H1 (cell line): ENCODE data around the gene ACTL8. TPM values are rescaled to one million over a fixed set of nuclear protein-coding genes. Genes with fewer than 3 reads are reported as not detected.

Source experiments
- CHD7 ChIP-seq: fragments of 300-600 bp; sonication (generic); IDR thresholded peaks from 2 replicates; pipeline ENCODE4 v1.7.1; 2012; ENCODE audit warnings: low read length, moderate library complexity, mild to moderate bottlenecking, inconsistent platforms; ENCODE audit not compliant: insufficient replicate concordance
- HDAC6 ChIP-seq: IDR thresholded peaks from one replicate; pipeline ENCODE4 v1.7.1; 2012; ENCODE audit warnings: low read depth, mild to moderate bottlenecking, inconsistent platforms, low read length, moderate library complexity
- NRF1 ChIP-seq: IDR thresholded peaks from 2 replicates; pipeline ENCODE4 v1.6.1; 2011; ENCODE audit warnings: mild to moderate bottlenecking, low read depth, low read length, improper control_type of control experiment
- SIN3A ChIP-seq, 2 experiments: IDR thresholded peaks in 1 of 2; conservative IDR thresholded peaks in 1 of 2; 2 replicates each; pipeline ENCODE4 v1.6.1; 2011 to 2012; ENCODE audit warnings: low read length in 2 of 2, improper control_type of control experiment in 1 of 2, low read depth in 1 of 2, mild to moderate bottlenecking in 1 of 2
- polyA plus RNA-seq, 7 experiments: library from polyadenylated mRNA; depleted of rRNA in 3 of 7; stranded (reverse) in 5 of 7; unstranded in 2 of 7; fragments of >200 nt in 5 of 7; fragments of 200-250 nt in 2 of 7; gene quantifications; 1 replicate in 5 of 7; 2 replicates in 1 of 7; 4 replicates in 1 of 7; pipeline versions ENCODE4 v1.2.1 to v1.2.3, GENCODE V29; 2011 to 2013; ENCODE audit warnings: missing spikeins in 2 of 7, mixed read lengths in 2 of 7
- total RNA-seq: library from RNA; stranded (reverse); fragmentation: NEBNext Ultra II Directional; extraction: Animal tissue kit (Norgen Biotek cat#: 25700); gene quantifications from 2 replicates; pipeline ENCODE4 v1.2.1, GENCODE V29; 2021

Gene ACTL8
- total and polyA plus RNA-seq, 2 of the 8 experiments (the other 6 are each of a cell fraction or from before 2014, with no cell fraction given): 0.33 to 0.47 TPM

GRCh38 chr1:17764591-17764990, 9.5 kb downstream of the ACTL8 start (continued):
- TF ChIP-seq CHD7 (no peak), NRF1 (no peak), SIN3A (conservative IDR thresholded peaks at IDR 0.05 in 1 of 2, IDR thresholded peaks at IDR 0.05 in 1 of 2; ENCODE audit: low read depth in 1 of 2, low read length in 2 of 2) (no peak), HDAC6 (no peak)
